Bone marrow (tissue), 2 donors: ENCODE measurements around the gene FZD1.
A peak's percentile ranks its signal among the peaks of the same experiment; 100 is the strongest.
"Not testable (repeated sequence)": the region's sequence is repeated elsewhere in the genome, so short reads cannot be mapped to it uniquely, and the experiment has no call there.

Experiments used
- DNase-seq, 2 donors: peaks; one replicate each; lab custom pipeline; 2025; lab: John Stamatoyannopoulos, UW

The FZD1 gene

DNA sequence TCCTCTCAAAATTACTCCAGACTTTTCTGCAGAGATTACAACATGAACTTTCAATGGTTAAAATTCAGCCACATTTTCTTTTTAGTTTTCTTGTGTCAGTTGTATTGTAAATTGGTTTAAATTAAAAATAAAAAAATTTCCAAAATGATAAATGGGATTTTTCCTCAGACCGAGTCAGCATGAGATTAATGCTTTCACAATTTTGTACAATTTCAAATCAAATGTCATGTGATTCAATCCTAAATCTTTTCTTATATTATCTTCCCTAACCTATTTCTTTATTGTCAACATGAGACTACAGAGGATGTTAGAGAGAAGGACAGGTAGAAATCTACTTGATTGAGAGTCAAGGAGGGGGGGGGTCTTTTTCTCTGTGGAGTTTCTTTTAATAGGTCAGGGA lies 33.7 kb downstream of the FZD1 start:
- DNase-seq = no peak

DNA sequence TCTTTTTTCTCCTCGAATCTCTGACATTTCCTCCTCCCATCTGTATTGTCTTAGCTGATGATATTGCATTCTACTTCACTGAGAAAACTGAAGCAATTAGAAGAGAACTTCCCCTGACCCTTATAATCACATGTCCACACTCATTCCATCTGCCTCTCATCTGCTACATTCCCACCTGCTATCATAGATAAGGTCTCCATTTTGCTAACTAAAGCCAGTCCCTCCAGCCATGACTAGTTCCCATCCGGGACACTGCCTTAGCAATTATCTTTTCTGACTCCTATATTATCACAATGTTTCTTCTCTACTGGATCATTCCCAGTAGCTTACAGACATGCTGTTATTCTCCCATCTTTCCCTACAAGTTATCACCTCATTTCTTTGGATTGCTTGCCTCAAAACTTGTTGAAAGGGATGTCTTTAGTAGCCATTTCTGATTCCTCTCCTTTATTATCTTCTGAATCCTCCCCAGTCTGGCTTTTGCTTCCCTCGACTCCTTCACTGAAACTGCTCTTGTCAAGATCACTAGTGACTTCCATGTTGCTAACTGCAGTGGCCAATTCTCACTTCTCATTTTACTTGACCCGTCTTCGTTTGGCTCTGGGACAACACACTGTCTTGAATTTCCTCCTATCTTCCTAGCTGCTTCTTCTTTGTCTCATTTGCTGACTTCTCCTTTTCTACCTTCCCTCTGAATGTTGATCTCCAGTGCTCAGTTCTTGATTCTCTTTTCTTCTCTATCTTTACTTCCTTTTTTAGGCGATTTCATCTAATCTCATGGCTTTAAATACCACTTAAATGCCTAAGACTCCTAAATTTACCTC lies 35.9 kb downstream of the FZD1 start:
- peak in 1 of 2 donors; percentile 55 for DNase-seq

DNA sequence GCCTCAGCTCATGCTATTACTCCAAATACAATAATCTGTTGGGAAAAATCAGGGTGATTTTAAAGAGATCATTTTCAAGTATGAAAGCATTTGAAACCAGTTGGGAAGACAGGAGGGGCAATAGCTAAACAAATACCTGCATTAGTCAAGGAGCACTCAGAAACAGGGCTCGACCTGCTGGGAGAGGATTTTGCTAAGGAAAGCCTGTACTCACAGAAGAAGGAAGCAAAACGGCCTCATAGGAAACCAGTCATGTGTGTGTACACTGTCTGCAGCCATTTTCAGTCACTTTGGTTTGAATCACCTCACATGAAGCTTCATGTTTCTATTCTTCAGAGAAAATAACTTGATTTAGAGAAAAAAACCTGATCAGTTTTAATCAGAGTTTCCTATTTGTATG lies 38.6 kb downstream of the FZD1 start:
- DNase-seq = no peak

DNA sequence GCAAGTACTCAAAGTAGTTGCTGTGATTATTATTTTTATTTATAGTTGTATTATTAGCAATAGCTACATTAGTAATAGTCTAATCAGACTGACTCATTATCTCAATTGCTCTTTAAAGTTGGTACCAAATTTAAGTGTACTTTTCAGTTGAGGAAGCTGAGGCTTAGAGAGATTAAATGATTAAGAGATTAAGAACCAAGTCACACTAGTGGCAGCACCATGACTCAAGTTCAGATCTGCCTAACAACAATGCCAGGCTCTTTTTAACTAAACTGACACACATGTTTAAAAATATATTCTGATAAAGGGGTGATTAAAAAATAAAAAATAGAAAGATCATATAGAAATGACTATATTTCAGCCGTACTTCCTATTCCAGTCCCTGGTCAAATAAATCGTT lies 42.0 kb downstream of the FZD1 start:
- no peak for DNase-seq

DNA sequence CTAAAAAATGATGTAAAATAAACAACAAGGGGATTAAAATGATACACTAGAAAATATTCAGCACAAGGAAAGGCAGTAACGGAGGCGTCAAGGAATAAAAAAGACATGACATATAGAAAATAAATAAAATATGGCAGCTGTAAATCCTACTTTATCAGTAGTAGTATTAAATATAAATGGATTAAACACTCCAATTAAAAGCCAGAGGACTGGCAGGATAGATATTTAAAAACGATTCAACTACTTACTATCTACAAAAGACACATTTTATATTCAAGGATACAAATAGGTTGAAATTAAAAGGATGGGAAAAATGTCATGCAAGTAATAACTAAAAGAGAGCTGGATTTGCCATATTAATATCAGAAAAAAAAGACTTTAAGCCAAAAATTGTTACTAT lies 43.2 kb downstream of the FZD1 start:
- DNase-seq = no peak

DNA sequence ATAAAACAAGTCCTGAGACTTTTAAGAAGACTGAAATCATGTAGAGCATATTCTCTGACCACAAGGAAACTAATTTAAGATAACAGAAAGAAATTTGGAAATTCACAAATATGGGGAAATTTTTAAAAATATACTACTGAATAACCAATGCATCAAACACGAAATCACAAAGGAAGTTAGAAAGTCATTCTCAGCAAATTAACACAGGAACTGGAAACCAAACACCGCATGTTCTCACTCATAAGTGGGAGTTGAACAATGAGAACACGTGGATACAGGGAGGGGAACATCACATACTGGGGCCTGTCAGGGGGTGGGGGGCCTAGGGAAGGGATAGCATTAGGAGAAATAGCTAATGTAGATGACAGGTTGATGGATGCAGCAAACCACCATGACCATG lies 44.0 kb downstream of the FZD1 start:
- DNase-seq = not testable (repeated sequence)

DNA sequence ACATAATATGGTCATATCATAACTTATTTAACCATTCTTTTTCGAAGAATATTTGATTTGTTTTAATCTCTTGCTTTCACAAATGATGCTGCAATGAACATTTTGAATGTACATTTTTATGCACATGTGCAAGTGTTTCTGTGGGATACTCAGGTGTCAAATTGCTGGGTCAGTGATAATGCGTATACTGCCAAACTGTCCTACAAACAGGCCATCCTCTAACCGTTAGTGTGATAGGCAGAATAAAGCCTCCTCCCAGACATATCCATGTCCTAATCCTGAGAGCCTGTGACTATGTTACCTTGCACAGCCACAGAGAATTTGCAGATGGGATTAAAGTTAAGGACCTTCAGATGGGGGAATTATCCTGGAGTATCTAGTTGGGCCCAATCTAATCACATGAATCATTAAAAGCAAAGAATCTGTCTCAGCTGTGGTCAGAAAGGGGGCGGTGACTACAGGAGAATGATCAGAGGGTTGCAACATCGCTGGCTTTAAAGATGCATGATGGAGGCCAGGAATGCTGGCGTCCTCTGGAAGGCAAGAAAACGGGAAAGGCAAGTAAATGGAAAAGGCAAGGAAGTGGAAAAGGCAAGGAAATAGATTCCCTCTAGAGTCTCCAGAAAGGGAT lies 46.7 kb downstream of the FZD1 start:
- no peak for DNase-seq

DNA sequence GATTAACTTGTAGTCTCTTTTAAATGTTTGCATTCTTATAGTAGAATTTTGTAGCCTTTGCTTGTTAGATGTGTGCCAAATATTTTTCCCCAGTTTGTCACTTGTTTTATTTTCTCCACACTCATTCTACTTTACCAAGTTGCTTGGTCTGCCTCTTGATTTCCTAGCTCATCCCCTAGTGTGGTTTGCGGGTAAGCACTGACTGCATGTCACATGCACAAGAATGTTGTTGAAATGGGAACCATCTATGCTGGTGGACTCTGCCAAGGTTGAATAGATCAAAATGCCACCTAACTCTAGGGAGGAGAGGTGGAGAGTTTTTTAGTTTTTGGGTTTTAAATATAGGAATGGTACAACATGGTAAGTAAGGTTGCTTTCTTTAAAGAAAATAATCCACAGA lies 47.6 kb downstream of the FZD1 start:
- no peak for DNase-seq

DNA sequence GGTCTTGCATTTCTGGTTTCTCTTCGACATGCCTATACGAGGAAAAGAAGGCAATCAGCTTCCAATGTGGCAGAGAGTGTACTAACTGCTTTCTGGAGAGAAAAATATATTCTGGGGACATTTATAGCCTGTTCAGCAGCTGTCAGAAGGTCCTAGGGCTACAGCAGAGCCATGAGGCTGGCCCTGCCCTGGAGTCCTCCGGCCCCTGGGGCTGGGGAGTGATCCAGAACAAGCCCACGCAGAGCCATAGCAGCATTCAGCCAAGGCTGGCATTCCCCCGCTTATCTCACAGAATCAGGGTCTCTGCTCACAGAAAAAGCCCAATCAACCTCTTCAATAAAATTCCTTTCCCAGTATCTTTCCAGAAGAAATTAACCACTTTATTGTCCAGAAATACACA lies 48.9 kb downstream of the FZD1 start:
- DNase-seq = no peak

DNA sequence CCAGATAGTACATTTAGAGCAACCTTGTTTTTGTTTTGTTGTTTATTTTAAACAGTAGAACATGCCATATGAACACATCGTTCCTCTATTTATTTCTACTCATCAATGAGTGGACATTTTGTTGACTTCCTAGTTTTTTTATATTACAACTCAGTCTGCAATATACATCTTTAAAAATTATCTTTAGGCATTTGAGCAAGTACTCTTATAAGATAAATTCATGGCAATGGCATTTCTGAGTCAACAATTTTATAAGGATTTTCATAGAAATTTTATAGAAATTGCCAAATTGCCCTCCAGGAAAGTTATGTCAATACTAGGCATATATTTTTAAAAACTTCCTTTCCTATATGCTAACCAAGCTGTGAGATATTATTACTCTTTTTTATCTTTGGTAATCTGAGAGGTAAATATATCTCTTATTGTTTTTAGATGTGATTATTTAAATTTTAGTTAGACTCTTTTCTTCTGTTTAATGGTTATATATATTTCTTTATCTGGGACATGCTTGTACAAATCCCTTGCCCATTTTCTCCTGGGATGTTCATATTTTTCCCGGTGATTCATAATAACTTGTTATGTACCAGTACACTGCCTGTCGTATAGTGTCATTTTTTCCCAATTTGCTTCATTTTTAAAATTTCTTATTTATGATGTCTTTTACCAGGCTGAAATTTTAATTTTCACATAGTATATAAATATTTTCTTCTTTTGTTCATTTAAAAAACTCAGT lies 50.5 kb downstream of the FZD1 start:
- no peak for DNase-seq

DNA sequence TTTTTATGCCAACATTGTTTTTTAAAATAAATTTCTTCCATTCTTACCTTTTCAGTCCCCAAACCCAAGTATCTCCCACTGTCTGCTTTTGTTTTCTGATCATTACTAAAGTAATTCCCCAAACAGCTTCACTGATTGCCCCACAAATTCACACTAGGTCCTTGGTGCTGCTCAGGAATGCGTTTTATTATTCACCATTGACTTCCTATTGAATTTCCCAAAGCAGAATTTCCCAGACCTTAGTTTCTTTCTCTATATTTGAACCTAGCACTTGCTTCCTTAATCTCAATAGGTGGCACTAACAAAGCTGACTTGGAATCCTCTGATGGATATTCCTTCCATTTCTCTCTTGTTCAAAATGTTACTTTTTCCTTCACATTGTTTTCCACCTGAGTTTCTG lies 52.2 kb downstream of the FZD1 start:
- DNase-seq = no peak

DNA sequence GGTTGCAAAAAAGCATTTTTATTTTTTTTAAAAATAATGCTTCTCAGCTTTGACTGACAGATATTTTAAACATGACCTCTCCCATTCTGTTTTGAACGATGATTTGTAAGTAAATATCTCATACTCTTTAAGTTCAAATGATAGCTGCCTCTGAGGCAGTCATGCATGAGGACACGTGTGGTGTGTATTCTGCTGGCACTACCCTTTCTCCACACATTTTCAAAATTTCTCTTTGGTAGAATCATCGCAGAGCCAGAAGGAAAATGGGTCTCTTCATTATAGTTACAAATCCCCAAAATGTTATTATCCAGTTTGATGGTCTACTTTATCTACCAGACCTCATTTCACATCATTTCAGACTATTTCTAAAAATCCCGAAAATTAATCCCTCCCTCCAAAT lies 55.1 kb downstream of the FZD1 start:
- no peak for DNase-seq

DNA sequence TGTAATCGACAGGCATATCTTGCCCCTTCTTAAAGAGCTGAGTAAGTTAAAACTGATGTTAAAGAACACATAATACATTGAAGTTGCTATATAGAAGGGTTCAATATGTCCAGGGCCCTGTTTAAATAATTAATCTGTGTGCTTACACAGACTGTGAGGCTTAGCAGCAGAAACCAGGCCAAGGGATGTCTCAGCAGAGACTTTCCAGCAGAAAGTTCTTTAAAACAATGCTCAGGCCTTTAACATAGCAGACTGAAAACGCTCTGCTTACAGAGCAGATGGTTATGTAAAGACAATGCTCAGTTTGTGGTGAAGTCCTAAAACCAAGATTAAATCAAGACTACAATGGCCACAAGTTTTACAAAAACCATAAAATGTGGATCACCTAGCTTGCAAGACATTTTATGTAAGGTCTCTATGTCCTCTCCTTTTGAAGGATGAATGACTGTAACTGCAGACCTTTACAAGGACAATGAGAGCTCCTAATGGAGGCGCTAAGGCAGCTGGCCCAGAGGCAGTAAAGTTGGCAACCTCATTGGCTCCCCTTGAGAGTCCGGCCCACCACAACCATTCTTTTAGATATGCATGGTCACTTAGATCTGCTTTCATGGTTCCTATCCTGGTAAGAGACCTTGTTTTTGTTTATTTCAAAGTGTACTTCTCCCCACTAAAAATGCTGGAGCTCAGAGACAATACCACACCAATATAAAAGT lies 56.3 kb downstream of the FZD1 start:
- DNase-seq = no peak
